ENCODE measurements around the gene CRKL. TPM values are rescaled to one million over a fixed set of nuclear protein-coding genes. Genes with fewer than 3 reads are reported as not detected.

The CRKL gene
- total RNA-seq, 1 experiment from 2014 or later = 30.6 TPM

GRCh38 chr22:20973634-20974286 lies 56.6 kb downstream of the CRKL start:
- no peak for DNase-seq (ENCODE audit: low read depth)
- in situ Hi-C loops (cut with HindIII; ENCODE audit: low pct_unique_long_range_greater_than_20kb, low sequenced_read_pairs) = no loop called here

DNA sequence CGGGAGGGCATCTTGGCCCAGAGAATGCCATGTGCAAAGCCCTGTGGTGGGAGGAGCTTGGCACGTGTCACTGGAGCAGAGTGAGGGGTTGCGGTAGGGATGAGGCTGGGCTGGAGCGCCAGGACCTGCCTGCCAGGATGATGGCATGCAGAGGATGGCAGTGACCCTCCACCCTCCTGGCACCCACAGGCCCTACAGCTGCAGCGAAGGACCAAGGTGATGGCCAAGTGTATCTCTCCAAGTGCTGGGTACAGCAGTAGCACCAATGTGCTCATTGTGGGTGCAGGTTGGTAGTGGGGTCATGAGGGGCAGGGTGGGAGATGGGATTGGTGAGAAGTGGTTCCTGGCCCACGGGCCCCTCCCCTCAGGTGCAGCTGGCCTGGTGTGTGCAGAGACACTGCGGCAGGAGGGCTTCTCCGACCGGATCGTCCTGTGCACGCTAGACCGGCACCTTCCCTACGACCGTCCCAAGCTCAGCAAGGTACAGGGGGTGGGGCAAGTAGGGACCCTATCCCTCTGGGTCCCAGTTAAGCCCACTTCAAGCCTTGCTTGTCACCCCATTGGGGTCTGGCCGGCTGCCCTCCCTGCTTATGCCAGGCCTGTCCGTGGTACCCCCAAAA lies 57.2 kb downstream of the CRKL start:
- in situ Hi-C loops (cut with HindIII; ENCODE audit: low pct_unique_long_range_greater_than_20kb, low sequenced_read_pairs) = no loop called here

GRCh38 chr22:20975541-20976290 lies 58.5 kb downstream of the CRKL start:
- DNase-seq (ENCODE audit: low read depth) = no peak
- in situ Hi-C loops (cut with HindIII; ENCODE audit: low pct_unique_long_range_greater_than_20kb, low sequenced_read_pairs) = no loop called here

More for the DNA sequence above, 57.2 kb downstream of the CRKL start:
- DNase-seq (ENCODE audit: low read depth) = no peak

DNA sequence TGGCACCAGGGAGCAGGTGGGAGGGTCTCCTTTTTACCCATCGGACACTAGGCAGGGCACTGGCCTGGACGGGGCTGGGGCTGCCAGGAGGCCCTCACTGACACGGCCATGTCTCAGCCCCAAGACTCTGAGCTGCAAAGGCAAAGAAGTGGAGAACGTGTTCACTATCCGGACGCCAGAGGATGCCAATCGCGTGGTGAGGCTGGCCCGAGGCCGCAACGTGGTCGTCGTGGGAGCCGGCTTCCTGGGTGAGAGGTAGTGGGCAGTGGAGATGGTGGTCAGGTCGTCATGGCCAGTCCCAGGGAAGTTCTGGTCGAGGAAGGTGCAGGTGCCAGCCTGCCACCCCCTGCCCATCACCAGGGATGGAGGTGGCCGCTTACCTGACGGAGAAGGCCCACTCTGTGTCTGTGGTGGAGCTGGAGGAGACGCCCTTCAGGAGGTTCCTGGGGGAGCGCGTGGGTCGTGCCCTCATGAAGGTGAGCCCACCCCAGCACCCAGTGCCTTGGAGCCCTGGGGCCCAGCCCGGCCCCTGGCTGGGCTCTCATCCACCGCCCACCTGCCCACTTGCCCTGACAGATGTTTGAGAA lies 59.2 kb downstream of the CRKL start:
- in situ Hi-C loops (cut with HindIII; ENCODE audit: low pct_unique_long_range_greater_than_20kb, low sequenced_read_pairs) = no loop called here
- DNase-seq (ENCODE audit: low read depth) = no peak

DNA sequence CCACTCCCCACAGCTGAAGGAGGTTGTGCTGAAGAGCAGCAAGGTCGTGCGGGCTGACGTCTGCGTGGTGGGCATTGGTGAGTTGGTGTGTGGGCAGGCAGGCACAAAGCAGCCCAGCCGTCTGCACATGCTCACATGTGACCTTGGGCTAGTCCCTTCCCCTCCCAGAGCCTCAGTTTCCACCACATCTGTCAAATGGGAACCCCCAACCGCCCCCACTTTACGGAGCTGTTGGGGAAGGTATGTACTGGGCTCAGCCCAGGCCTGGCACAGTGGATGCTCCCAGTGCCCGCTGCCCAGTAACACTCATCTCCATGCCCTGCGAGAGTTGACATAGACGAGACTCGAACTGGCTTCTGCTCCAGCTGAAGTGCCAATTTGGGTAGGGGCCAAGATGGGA lies 59.8 kb downstream of the CRKL start:
- in situ Hi-C loops (cut with HindIII; ENCODE audit: low pct_unique_long_range_greater_than_20kb, low sequenced_read_pairs) = no loop called here
- no peak for DNase-seq (ENCODE audit: low read depth)

DNA sequence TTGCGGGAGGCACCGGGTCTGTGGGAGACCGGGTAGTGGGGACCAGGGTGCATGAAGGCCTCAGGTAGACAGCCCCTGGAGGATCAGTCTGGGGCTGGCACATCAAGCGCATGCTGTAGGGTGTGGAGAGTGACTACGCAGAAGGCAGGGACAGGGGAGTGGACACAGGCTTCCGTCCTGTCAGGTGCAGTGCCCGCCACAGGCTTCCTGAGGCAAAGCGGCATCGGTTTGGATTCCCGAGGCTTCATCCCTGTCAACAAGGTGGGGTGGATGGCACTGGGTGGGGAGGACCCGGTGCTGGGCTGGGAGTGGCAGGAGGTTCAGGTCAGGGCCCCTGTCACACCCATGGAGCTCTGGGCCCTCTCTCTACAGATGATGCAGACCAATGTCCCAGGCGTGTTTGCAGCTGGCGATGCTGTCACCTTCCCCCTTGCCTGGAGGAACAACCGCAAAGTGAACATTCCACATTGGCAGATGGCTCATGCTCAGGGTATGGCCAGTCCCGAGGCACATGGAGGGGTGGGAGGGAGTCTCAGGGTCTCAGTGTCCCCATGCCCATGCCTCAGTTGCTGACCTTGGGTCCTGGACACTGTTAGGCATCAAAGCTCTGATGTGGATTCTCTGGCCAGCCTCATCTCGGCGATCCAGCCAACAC lies 60.4 kb downstream of the CRKL start:
- in situ Hi-C loops (cut with HindIII; ENCODE audit: low pct_unique_long_range_greater_than_20kb, low sequenced_read_pairs) = no loop called here
- DNase-seq (ENCODE audit: low read depth) = no peak

DNA sequence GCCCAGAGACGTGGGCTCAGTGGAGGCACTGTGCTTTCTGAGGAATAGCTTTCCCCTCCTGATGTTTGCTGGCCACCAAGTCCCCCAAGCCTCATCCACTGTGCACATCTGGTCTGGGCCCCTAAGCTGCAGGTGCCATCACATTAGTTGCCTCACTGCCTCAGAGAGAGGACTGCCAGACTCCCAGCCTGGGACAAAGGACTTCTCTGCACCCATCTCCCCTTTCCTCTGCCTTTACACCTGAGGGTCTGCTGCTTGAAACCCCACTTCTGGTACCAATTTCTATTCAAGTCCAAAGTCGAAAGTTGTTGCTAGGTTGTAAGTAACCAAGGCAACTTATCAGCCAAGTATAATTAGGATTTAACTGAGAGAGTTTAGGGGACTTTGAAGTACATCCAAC lies 61.2 kb downstream of the CRKL start:
- no peak for DNase-seq (ENCODE audit: low read depth)
- in situ Hi-C loops (cut with HindIII; ENCODE audit: low pct_unique_long_range_greater_than_20kb, low sequenced_read_pairs) = no loop called here

DNA sequence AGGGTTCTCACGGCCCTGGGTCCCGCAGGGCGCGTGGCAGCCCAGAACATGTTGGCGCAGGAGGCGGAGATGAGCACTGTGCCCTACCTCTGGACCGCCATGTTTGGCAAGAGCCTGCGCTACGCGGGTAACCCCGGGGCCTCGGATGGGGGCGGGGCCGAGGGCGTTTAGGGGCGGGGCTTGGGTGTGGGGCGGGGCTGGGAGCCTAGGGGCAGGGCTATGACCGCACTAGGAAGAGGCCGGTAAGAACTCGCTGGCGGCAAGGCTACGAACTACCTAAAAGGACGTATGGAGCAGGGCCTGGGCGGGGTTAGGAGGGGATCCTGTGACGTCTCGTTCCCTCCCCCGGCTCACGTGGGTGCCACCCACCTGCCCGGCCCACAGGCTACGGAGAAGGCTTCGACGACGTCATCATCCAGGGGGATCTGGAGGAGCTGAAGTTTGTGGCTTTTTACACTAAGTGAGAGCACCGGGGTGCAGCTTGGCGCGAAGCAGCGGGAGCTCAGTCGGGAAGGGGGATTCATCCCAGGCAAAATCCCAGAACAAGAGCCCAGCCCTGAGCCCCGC lies 62.1 kb downstream of the CRKL start:
- peak; percentile 64 for DNase-seq (ENCODE audit: low read depth)

GRCh38 chr22:20979940-20980453 lies 62.8 kb downstream of the CRKL start:
- in situ Hi-C loops (cut with HindIII; ENCODE audit: low pct_unique_long_range_greater_than_20kb, low sequenced_read_pairs) = no loop called here
- no peak for DNase-seq (ENCODE audit: low read depth)

More for the DNA sequence above, 62.1 kb downstream of the CRKL start:
- in situ Hi-C loops (cut with HindIII; ENCODE audit: low pct_unique_long_range_greater_than_20kb, low sequenced_read_pairs) = no loop called here

- DNase-seq (ENCODE audit: low read depth) = no peak
- in situ Hi-C loops (cut with HindIII; ENCODE audit: low pct_unique_long_range_greater_than_20kb, low sequenced_read_pairs) = no loop called here
These were observed 63.3 kb downstream of the CRKL start for GRCh38 chr22:20980523-20980922.

DNA sequence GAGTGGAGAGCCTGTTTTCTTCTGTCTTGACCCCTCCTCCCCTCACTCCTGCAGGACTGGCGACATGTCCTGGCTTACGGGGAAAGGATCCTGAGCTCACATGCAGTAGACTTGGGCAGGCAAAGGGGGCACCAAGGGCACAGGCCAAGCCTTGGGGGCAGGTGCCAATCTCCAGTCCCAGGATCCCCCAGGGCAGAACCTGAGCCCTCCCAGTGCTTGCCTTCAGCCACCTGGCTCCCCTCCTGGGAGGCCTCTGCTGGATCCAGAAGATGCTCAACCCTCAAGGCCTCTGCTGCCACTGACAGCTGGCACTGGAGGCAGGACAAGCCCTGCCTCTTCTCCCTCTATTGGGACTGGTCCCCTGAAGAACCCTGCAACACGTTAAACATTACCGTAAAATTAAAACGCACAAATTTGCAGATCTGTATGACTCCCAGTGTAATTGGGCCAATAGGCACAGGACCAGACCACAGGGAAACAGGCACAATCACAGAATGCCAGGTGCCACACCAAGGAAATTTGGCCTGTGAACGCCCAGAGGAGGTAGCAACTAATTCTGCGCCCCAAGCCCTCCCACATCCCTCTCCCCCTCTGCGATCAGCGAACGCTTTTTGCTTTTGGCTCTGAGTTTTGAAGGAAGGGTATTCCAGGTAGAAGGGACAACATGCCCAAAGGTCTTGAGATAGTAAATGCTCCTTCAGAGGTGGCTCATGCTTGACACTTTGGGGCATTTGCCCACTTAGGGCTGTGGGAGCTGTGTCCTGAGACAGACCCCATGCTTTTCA lies 63.9 kb downstream of the CRKL start:
- no peak for DNase-seq (ENCODE audit: low read depth)
- in situ Hi-C loops (cut with HindIII; ENCODE audit: low pct_unique_long_range_greater_than_20kb, low sequenced_read_pairs) = no loop called here

- in situ Hi-C loops (cut with HindIII; ENCODE audit: low pct_unique_long_range_greater_than_20kb, low sequenced_read_pairs) = no loop called here
- DNase-seq (ENCODE audit: low read depth) = peak; percentile 87
These were observed 64.8 kb downstream of the CRKL start, which contains the start of gene LZTR1 for GRCh38 chr22:20981787-20982562. Gene LZTR1, plus strand, starts transcription at chr22:20982297. Its CDS starts 75 bp downstream, at chr22:20982372.

DNA sequence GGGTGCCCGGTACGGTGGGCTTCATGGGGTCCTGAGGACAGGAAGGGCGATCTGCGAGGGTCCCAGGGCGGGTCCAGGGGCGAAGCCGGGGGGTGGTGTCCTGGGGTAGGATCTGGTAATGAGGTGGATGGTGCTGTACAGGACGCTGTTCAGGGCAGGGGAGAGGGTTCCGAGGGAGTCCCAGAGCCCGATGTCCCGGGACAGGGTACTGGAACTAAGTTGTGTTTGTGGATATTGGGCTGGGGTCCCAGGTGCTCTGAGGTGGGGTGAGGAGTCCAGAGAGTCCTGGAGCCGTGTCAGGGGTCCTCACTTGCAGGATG lies 65.3 kb downstream of the CRKL start:
- in situ Hi-C loops (cut with HindIII; ENCODE audit: low pct_unique_long_range_greater_than_20kb, low sequenced_read_pairs) = no loop called here
- no peak for DNase-seq (ENCODE audit: low read depth)

- in situ Hi-C loops (cut with HindIII; ENCODE audit: low pct_unique_long_range_greater_than_20kb, low sequenced_read_pairs) = no loop called here
- DNase-seq (ENCODE audit: low read depth) = no peak
These were observed 66.0 kb downstream of the CRKL start for GRCh38 chr22:20983081-20983771.

DNA sequence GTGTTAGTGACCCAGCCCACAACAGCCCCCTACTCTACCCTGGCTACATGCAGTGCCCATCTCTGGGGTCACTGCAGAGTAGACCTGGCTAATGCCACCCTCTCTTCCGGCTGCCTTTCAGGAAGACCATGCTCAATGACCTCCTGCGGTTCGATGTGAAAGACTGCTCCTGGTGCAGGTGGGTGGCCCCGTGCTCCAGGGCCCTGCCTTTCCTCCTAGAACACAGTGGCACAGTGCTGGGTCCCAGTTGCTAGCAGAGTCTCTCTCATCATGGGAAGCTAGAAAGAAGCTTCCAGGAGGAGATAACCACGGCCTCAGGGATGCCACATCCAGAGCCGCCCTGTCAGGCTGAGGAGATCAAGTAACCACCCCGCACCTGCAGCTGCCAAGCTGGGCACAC lies 68.5 kb downstream of the CRKL start:
- in situ Hi-C loops (cut with HindIII; ENCODE audit: low pct_unique_long_range_greater_than_20kb, low sequenced_read_pairs) = no loop called here
- DNase-seq (ENCODE audit: low read depth) = no peak

DNA sequence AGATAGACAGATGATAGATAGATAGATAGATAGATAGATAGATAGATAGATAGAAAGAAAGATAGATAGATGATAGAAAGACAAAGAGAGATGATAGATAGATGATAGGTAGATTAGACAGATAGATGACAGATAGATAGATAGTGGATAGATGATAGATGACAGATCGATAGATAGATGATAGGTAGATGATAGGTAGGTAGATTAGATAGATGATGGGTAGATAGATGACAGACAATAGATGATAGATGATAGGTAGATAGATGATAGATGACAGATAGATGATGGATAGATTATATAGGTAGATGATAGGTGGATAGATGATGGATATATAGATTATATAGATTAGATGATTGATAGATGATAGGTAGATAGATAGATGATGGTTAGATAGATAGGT lies 69.2 kb downstream of the CRKL start:
- in situ Hi-C loops (cut with HindIII; ENCODE audit: low pct_unique_long_range_greater_than_20kb, low sequenced_read_pairs) = no loop called here
- no peak for DNase-seq (ENCODE audit: low read depth)
